Gastroesophageal sphincter (tissue), 3 donors: ENCODE data around the gene HNF4A.

Source experiments
- POLR2A ChIP-seq, 2 donors: fragments of 450-650 bp; IDR thresholded peaks; one replicate each; pipeline ENCODE4 v1.6.1; 2017; ENCODE audit warnings: antibody characterized with exemption in 2 of 2, mild to moderate bottlenecking in 2 of 2, moderate library complexity in 1 of 2
- TF ChIP-seq, protein P1 (sequence below), 4 experiments: fragments of 200-600 bp in 2 of 4; fragments of 450-650 bp in 2 of 4; sonication (generic) in 1 of 4; IDR thresholded peaks; one replicate each; pipeline ENCODE4 v1.5.1; 2017 to 2019; ENCODE audit warnings: antibody characterized with exemption in 4 of 4, mild to moderate bottlenecking in 2 of 4, moderate library complexity in 2 of 4

DNA sequence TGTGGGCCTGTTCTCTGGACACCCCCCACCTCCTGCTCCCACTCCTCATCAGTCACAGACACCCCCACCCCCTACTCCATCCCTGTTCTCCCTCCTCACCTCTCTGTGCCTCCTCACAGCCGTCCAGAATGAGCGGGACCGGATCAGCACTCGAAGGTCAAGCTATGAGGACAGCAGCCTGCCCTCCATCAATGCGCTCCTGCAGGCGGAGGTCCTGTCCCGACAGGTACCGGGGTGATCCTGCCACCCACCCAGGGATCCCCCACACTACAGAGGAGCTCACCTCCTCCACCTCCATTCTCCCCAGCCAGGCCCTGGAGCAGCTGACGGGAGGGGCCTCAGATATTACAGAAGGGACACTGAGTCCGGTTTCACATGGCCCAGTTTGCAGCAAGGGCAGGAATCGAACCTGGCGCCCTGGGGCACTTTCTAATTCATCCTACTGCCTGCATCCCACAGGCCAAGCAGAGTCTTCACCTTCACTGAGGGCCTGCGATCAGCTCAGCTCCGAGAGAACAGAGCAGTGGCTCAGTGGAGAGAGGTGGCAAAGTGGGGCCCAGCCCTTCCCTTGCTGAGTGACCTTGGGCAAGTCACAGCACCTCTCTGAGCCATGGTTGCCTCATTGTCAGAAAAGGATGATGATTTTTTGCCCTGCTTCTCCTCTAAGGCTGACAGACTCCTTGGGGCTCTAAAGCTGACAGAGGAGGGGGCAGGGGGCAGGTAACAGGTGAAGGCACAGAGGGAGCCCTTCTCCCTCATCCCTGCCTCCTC lies 58.3 kb downstream of the HNF4A start:
- TF ChIP-seq, protein P1, sequence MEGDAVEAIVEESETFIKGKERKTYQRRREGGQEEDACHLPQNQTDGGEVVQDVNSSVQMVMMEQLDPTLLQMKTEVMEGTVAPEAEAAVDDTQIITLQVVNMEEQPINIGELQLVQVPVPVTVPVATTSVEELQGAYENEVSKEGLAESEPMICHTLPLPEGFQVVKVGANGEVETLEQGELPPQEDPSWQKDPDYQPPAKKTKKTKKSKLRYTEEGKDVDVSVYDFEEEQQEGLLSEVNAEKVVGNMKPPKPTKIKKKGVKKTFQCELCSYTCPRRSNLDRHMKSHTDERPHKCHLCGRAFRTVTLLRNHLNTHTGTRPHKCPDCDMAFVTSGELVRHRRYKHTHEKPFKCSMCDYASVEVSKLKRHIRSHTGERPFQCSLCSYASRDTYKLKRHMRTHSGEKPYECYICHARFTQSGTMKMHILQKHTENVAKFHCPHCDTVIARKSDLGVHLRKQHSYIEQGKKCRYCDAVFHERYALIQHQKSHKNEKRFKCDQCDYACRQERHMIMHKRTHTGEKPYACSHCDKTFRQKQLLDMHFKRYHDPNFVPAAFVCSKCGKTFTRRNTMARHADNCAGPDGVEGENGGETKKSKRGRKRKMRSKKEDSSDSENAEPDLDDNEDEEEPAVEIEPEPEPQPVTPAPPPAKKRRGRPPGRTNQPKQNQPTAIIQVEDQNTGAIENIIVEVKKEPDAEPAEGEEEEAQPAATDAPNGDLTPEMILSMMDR (IDR thresholded peaks at IDR 0.05): no peak
- no peak for TF ChIP-seq POLR2A (IDR thresholded peaks at IDR 0.05)
